Suppressor macrophage treated with lipopolysaccharide for 4 hours (primary cell): ENCODE measurements around the gene MICAL1.
A peak's percentile ranks its signal among the peaks of the same experiment; 100 is the strongest.

ENCODE experiments used
- DNase-seq: peaks from one replicate; pipeline ENCODE4 v3.0.0-alpha.2; 2020

Gene MICAL1, protein sequence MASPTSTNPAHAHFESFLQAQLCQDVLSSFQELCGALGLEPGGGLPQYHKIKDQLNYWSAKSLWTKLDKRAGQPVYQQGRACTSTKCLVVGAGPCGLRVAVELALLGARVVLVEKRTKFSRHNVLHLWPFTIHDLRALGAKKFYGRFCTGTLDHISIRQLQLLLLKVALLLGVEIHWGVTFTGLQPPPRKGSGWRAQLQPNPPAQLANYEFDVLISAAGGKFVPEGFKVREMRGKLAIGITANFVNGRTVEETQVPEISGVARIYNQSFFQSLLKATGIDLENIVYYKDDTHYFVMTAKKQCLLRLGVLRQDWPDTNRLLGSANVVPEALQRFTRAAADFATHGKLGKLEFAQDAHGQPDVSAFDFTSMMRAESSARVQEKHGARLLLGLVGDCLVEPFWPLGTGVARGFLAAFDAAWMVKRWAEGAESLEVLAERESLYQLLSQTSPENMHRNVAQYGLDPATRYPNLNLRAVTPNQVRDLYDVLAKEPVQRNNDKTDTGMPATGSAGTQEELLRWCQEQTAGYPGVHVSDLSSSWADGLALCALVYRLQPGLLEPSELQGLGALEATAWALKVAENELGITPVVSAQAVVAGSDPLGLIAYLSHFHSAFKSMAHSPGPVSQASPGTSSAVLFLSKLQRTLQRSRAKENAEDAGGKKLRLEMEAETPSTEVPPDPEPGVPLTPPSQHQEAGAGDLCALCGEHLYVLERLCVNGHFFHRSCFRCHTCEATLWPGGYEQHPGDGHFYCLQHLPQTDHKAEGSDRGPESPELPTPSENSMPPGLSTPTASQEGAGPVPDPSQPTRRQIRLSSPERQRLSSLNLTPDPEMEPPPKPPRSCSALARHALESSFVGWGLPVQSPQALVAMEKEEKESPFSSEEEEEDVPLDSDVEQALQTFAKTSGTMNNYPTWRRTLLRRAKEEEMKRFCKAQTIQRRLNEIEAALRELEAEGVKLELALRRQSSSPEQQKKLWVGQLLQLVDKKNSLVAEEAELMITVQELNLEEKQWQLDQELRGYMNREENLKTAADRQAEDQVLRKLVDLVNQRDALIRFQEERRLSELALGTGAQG

DNA sequence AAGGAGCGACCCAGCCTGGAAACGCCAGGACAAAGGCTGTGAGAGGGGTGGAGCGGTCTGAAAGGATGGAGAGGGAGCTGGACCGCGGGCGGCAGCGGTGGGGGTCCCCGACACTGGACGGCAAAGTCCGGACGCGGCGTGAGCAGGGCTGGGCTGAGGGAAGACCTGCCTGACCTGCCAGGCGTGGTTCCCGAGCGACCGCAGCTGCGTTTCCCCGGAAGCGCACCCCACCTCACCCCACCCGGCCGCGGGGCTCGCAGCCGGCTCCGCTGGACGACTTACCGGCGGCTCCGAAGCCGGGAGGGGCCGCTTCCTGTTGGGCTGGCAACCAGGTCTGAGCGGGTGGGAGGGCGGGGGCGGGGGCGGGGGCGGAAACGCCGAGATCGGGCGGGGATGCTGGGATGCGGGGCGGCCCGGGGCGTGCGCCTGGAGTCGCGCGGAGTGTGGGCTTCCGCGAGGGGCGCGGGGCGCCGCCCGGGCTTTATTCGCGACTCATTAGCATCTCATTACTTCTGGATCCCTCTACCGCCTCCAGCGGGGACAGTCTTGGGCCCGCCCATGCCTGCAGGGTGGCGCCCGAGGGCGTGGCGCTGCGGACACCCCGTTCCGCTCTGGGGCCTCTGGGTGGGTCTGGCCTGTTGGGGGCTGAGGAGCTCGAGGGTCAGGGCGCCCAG is at the start of gene MICAL1:
Gene MICAL1 (minus strand): TSS at position 336 of the 674 bp plus-strand sequence. CDS start 1,576 bp downstream, outside the sequence.
- peak; percentile 79 for DNase-seq

DNA sequence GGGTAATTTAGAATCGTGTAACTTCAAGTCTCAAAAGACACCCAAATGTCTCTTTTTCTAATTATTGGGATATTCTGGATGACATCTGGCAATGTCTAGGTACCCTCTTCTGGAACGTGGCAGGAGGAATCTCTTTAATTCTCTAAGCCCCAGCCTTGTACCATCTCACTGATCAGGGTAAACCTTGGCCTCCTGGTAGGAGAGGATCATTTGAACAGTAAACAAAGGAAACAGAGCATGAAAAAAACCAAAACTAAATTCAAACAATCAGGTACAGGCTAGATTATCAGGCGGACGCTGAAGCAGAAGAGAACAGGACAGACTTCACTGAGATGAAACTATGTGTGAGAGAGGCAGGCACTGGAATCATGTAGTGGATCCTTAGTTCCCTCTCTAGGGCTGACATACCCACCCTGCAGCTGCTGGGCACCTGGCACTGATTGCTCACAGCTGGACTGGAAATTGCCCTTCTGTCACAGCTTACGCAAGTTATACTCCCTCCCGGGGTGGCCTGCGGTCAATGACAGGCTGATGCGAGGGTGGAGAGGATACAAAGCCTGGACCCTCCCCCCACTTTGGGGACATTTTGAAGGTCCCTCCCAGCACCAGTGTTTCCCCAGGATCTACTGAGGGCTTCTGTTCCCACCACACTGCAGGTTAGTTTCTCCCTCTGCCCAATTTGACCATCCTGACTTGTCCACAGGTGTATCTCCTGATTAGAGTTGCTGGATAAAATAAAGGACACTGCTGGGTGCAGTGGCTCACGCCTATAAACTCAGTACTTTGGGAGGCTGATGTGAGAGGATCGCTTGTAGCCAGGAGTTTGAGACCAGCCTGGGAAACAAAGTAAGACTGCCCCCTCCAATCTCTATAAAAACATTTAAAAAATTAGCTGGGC is 48.0 kb upstream of the MICAL1 start:
- DNase-seq = no peak

DNA sequence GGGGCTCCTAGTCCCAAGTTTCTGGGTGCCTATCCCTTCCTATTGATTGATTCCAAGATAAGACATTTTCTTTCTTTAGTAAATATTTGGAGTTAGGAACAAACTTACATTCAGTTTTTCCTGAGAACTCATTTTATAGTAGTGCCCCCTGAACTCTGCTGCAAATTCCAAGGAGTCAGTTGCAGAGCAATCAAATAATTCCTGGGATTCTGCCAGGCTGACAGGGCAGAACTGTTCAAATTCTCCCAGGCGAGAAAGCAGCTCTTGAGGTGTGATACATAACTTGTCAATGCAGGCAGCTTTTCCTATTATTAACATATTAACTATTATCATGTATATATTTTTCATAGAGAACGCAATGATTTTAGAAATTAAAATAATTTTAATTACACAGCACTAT is 43.4 kb upstream of the MICAL1 start:
- no peak for DNase-seq

DNA sequence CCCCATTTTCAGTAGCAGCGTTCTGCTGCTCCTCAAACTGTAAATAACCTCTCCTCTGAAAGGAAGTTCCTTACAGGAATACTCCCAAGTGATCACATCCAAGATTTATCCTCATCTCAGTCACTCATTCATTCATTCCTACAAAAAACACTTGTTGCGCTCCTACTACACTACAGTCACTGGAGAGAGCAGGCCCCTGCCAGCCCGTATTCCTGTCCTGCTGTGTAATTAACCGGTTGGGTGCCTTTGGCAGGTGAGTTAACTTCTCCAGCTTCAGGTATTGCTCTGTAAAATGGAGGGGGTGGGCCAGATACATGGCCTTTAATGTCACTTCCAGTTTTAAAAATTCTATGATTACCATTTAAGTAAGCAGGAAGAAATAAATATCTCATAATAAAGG is 42.5 kb upstream of the MICAL1 start:
- DNase-seq = no peak

DNA sequence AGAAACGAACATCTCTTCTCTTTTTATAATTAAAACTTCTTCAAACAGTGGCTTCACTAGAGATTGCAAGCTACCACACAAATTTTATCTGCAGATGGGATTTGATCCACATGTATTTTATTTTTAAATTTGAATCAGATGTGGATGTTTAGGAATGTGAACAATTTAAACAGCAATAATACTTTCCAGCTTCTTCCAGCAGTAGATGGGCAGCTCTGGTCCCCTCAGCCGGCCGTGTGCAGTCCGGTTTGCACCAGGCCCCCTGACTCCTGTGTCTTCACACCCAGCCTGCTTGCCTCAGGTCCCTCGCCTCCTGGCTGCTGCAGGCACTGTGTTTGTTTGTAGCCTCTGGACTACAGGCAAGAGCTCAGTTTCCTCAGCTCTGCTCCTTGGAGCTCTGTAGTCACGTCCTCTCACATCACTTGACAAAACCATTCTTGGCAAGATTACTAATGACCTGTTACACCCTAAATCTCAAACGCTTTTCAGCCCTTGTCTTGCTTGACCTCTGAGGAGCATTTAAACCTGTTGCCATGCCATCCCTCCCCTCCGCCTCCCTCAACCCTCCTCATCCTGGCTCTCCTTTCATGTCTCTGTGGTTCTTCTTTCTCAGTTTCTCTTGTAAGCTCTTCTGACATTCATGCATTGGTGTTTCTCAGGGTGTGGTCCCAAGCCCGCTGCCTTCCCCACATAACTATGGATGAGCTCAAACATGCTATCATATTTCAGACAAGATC is 40.6 kb upstream of the MICAL1 start:
- no peak for DNase-seq

DNA sequence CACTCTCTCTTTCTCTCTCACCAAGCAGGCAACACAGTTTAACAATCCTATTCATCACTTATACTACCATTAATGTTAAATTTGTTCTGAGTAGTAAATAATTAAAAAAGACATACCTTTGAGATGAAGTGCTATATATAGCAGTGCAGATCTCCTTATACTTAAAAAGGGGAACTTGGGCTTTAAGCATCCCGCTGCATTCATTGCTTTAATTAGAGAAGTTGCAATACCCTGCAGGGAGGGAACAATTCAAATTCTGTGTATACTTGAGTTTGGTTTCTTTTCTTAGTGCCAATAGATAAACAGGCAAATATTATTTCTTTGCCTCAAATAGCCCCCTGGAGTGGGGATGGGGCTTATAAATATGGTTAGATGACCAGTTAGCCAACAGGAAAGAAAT is 38.3 kb upstream of the MICAL1 start:
- peak; percentile 41 for DNase-seq

DNA sequence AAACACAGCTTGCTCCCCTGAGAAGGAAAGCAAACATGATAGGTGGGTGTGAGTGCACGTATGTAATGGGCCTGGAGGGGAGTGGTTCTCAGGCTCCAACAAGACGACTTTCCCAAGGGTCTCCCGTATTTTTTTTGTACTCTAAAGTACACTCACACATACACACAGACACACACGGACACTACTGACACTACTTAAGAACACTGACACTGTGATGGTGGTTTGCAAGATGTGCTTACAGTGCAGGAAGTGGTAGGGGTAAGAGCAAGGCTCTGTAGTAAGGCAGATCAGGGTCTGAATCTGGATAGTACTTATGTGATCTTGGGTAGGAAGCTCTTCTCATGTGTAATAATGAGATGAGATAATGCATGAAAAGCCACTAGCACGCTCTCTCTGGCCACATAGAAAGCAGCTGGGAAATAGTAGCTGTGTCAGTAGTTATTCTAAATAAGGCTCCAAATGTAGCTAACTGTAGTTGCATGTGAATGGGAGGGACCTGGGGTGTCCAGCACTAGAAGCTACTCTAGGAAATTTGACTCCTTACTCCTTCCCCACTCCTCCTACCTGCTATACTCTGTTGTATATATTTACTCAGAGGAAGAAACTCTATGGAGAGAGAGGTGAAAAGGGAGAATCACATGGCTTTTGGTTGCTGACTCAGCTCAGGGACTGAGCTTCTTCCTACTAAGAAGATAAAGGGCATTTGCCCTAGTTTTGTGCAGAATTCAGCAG is 35.8 kb upstream of the MICAL1 start:
- no peak for DNase-seq

DNA sequence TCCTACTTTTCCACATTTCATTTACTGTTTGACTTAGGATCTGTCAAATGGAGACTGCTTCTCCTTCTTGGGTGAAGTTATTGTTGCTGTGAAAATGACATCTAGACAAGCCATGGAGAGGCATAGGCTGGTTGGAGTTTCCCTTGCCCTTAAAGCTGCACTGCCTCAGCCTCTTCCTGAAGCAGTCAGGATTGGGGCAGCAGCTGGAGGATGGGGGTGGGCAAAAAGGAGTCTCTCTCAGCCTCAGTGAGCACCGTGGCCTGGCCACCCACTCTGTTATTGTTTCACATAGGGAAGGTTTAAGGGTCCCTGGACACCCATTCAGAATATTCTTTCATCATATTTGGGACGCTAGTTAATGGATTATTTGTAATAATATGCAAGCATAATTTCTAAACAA is 35.1 kb upstream of the MICAL1 start:
- no peak for DNase-seq

DNA sequence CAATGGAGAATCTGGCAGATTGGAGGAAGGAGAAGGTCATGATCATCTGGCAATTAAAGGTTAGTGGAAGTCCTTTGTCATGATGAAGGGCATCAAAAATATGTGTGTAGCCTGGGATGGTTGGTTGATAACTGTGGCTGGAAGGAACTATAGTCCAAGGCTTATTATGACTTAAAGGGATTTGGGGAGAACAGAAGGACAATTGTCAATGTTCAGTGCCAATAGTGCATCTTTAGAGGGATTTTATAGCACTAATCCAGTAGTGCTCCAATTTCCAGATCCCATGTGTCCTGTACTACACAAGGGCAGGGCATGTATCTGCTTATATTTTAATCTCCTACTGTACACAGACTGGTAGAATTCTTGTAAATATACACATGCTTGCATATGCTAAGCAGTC is 32.4 kb upstream of the MICAL1 start:
- DNase-seq = no peak

DNA sequence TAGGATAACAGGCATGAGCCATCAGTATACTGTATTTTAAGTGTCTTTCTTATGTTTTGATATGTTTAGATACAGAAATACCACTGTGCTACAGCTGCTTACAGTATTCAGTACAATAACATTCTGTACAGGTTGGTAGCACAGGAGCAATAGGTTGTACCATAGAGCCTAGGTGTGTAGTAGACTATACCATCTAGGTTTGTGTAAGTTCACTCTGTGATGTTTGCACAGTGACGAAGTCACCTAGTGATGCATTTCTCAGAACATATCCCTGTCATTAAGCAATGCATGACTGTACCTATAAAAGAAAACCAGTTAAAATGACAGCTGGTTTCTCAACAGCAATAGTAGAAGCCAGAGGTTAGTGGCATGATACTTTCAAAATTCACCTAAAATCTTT is 30.5 kb upstream of the MICAL1 start:
- no peak for DNase-seq

DNA sequence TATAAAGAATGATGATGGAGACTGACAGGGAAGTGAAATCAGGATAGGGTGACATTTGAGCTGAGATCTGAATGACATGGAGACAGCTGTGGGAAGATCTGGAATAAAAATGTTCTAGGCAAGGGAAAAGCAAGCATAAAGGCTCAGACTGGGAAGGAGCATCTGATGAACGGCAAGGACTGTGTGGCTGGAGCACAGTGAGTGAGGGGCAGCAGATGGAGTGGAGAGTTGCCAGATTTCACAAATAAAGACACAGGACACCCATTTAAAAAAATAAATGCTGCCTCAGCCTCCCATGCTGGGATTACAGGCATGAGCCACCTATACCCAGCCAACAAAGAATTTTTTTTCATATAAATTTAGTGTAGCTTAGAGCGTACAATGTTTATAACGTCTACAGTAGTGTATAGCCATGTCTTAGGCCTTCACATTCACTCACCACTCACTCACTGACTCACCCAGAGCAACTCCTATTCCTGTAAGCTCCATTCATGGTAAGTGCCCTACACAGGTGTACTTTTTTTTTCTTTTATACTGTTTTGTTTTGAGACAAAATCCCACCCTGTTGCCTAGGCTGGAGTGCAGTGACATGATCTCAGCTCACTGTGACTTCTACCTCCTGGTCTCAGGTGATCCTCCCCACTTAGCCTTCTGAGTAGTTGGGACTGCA is 29.8 kb upstream of the MICAL1 start:
- DNase-seq = no peak

DNA sequence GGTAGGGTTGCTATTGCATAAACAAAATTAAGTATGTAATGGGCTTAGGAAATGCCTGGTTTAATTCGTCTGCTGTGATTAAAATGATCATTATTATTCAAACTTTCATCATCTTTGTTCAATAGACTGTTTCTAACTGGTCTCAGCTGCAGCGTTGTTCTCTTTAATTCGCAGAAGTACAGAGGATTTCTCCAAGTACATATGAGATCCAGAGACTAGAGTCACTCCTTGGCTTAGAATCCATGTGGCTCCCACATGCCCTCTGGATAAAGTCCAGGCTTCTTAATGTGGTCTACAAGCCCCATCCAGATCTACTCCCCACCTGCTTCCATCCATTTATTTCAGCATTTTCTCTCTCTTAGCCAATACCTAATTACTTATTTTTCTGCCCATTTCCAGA is 28.6 kb upstream of the MICAL1 start:
- DNase-seq = no peak

DNA sequence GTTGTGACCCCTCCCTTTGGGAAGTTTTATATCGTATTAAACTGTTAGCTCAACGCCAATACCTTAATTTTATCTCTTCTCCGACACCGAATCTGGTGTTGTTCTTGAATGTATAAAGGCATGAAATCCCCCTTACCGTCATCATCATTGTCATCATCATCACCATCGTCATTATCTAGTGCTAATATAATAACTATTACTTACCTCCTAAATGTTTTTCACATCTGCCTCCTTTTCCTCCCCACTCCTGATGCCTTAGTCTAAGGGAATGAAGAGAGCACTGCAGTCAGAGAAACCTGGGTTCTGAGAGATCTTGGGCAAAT is 28.1 kb upstream of the MICAL1 start:
- DNase-seq = no peak

DNA sequence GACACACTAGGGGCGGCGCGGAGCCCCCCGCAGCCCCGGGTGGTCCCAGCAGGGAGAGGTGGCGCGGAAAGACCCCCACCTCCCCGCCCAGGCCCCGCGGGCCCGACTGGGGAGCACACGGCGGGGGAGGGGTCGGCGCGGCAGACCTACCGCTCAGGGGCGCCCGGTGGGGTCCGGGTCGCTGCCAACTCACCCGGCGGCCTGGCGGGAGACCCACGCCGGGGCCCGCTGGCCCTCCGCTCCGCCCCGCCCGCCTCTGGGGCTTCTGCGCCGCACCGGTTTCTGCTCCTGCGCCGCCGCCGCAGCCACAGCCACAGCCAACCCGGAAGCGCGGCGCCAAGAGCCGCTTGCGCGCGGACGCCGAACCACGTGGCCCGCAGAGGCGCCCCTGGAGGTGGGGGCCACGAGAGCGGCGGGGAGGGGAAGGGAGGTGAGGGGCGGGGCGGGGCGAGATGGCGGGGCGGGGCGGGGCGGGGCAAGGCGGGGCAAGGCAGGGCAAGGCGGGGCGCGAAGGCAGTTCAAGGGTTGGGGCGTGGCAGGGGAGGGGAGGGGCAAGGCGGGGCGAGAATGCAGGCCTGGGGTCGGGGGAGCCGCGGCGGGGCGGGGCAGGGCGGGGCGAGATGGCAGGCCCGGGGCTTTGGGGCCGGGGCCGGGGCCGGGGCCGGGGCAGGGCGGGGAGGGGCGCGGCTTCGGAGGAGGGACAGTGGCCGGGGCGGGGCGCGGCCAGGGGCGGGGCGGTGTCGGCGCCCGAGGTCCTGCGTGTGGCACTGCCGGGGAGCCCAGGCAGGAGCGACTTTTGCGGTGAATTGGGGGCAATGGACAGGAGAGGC is 27.5 kb upstream of the MICAL1 start, which contains the start of gene ZBTB24:
Gene ZBTB24 (minus strand): TSS at position 315 of the 830 bp plus-strand sequence. CDS start 1,193 bp downstream, outside the sequence.
- peak; percentile 97 for DNase-seq

DNA sequence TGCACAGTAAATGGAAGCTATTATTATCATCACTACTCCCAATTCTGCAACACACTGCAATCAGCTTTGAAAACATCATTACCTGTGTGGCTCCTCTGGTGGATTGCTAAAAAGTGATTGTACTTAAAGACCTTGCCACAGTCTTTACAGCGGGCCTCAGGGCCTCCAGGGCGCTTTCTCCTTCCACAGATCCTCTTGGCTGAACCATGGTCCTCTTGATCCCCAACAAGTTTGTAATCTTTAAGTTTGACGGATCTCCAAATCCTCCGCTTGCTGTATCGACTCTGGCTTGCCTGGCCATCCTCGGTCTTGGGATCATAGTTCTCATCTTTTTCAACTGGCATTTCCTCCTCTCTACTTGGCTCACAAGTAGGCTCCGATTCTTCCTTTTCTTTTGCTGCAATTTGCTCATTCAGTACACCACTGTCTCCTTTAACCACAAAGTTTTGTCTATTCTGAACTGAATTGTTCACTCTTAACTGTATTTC is 25.5 kb upstream of the MICAL1 start:
- DNase-seq = no peak

DNA sequence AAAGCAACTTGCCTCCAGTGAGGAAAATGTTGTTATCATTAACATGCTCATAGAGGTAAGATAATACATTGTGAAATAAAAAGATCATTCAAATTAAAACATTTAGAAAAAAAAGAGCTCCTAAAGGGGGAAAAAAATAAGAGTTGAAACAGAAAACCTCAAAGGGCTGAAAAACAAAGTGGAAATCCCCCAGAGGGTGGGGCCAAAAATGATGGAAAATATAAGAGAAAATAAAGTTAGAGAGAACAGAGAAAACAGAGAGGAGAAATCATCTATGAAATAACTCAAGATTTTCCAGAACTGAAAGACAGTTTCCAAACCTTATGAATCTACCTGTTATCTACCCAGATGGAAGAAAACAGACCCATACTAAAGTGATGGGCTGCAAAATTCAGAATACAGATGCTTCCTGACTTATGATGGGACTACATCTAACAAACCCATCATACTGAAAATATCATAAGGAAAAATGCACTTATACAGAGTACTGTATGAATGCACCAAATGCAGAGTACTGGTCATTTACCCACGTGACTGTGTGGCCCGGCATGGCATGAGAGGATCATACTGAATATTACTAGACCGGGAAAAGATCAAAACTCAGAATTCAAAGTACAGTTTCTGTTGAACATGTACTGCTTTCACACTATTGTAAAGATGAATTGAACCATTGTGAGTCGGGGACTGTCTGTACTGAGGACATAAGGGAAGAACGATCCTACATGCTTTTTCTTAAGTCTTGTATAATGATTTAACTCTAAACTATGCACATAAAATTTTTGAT is 23.5 kb upstream of the MICAL1 start:
- DNase-seq = no peak

DNA sequence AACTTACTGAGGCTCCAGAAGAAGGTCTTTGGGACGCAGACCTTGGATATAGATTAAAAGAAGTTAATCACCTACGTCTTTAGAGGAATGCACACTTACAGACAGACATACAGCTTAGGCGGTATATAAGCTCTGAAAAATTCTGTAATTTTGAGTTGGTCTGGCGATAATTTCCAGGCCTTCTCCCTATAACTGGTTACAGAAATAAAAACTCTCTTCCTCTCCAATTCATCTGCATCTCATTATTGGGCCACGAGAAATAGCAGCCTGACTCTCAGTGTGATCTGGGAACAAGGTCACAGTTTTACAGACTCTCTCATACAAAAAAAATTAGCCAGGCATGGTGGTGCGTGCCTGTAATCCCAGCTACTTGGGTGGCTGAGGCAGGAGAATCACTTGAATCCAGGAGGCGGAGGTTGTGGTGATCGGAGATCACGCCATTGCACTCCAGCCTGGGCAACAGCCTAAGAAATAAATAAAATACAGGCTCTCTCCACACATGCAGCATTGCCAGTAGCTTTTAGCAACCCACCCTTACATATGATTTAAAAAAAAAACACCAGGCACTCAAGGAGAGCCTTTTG is 22.7 kb upstream of the MICAL1 start:
- no peak for DNase-seq

DNA sequence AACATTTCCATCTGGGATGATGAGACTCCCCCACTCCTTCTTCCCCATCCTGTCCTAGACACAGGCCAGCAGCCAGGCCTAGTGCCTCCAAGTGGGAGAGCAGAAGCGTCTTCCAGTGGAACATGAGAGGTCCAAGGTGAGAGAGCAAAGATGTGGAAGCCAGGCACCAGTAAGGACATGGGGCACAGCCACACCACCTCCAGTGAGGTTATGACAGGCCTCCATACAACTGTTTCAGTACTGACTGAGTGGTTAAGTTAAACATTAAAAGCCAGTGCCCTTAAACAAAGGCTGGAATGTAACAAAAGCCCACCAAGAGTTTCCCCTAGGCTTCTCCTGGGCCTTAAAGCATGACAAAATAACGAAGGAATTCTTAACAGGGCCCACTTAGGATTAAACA is 22.2 kb upstream of the MICAL1 start:
- no peak for DNase-seq
